ENCODE results near the gene XRCC3.

XRCC3 gene

GRCh38 chr14:103738166-103738565, 22.9 kb upstream of the XRCC3 start:
- no peak for DNase-seq

GRCh38 chr14:103737432-103738045, 22.3 kb upstream of the XRCC3 start:
- DNase-seq: no peak

- DNase-seq: no peak
These were observed 21.5 kb upstream of the XRCC3 start for GRCh38 chr14:103736546-103737431.

- DNase-seq: no peak
These were observed 20.7 kb upstream of the XRCC3 start for GRCh38 chr14:103735815-103736545.

- no peak for DNase-seq
These were observed 20.2 kb upstream of the XRCC3 start for GRCh38 chr14:103735439-103735814.

- DNase-seq: no peak
These were observed 19.8 kb upstream of the XRCC3 start for GRCh38 chr14:103735022-103735421.

- DNase-seq: no peak
These were observed 19.0 kb upstream of the XRCC3 start for GRCh38 chr14:103734081-103734888.

- no peak for DNase-seq
These were observed 18.4 kb upstream of the XRCC3 start for GRCh38 chr14:103733651-103734050.

GRCh38 chr14:103732868-103733620, 17.8 kb upstream of the XRCC3 start:
- no peak for DNase-seq

- no peak for DNase-seq
These were observed 16.9 kb upstream of the XRCC3 start for GRCh38 chr14:103731916-103732867.

- DNase-seq: no peak
These were observed 16.2 kb upstream of the XRCC3 start for GRCh38 chr14:103731481-103731880.

GRCh38 chr14:103730490-103731035, 15.3 kb upstream of the XRCC3 start:
- no peak for DNase-seq

GRCh38 chr14:103729496-103730448, 14.5 kb upstream of the XRCC3 start:
- DNase-seq: no peak

GRCh38 chr14:103728721-103729120, 13.5 kb upstream of the XRCC3 start:
- no peak for DNase-seq

GRCh38 chr14:103728141-103728540, 12.9 kb upstream of the XRCC3 start:
- no peak for DNase-seq

GRCh38 chr14:103727313-103727980, 12.2 kb upstream of the XRCC3 start:
- DNase-seq: no peak

GRCh38 chr14:103726474-103726873, 11.2 kb upstream of the XRCC3 start:
- DNase-seq: no peak

- DNase-seq: no peak
These were observed 10.6 kb upstream of the XRCC3 start for GRCh38 chr14:103725739-103726395.
